K562 (cell line): ENCODE results near the gene SERPIND1. TPM values are rescaled to one million over a fixed set of nuclear protein-coding genes. Genes with fewer than 3 reads are reported as not detected.

ENCODE experiments used
- E2F3 ChIP-seq: fragments of 250-450 bp; sonication (Bioruptor Pico); IDR thresholded peaks from 2 replicates; pipeline ENCODE4 v1.4.0; 2020; ENCODE audit warnings: mild to moderate bottlenecking
- FOXK1 ChIP-seq: sonication (generic); formaldehyde crosslinking; IDR thresholded peaks from 2 replicates; pipeline ENCODE4 v1.8.0; 2022; ENCODE audit warnings: missing genetic modification reagents, mild to moderate bottlenecking, borderline replicate concordance
- NFE2L1 ChIP-seq: fragments of 450-650 bp; IDR thresholded peaks from 2 replicates; pipeline ENCODE4 v1.6.1; 2016; ENCODE audit warnings: missing genetic modification characterization, low read depth, mild to moderate bottlenecking, missing compliant biosample characterization, moderate library complexity, borderline replicate concordance
- RBM34 ChIP-seq: fragments of 200-400 bp; formaldehyde crosslinking; IDR thresholded peaks from 2 replicates; pipeline ENCODE4 v1.6.1; 2018; ENCODE audit warnings: low read length, borderline replicate concordance; ENCODE audit not compliant: insufficient read depth
- SMARCA4 ChIP-seq: fragments of 450-650 bp; IDR thresholded peaks from 2 replicates; pipeline ENCODE4 v1.6.1; 2016
- SRSF9 ChIP-seq: fragments of 200-400 bp; formaldehyde crosslinking; IDR thresholded peaks from 2 replicates; pipeline ENCODE4 v1.6.1; 2017; ENCODE audit warnings: low read depth, low read length, borderline replicate concordance
- ZBTB9 ChIP-seq: fragments of 450-650 bp; formaldehyde crosslinking; IDR thresholded peaks from 2 replicates; pipeline ENCODE4 v1.4.0; 2020; ENCODE audit warnings: mild to moderate bottlenecking, moderate library complexity
- polyA plus RNA-seq, 8 experiments: library from polyadenylated mRNA; depleted of rRNA in 4 of 8; stranded (reverse) in 5 of 8; unstranded in 3 of 8; fragments of >200 nt; fragmentation: Nextera tagmentation in 2 of 8; fragmentation: Illumina TruSeq in 1 of 8; extraction: Ambion mirVana in 2 of 8; extraction: Trizol in 1 of 8; gene quantifications; 2 replicates each; pipeline versions ENCODE4 v1.2.1 to v1.2.3, GENCODE V29; 2011 to 2014; ENCODE audit warnings: inconsistent platforms in 1 of 8, missing spikeins in 1 of 8
- total RNA-seq, 7 experiments: library from RNA; depleted of rRNA in 6 of 7; stranded (reverse); fragments of >200 nt in 6 of 7; fragmentation: Illumina TruSeq in 2 of 7; extraction: Trizol in 2 of 7; gene quantifications; 2 replicates each; pipeline versions ENCODE4 v1.2.1 to v1.2.3, GENCODE V29; 2011 to 2021; ENCODE audit warnings: low replicate concordance in 1 of 7
- TF ChIP-seq, protein P1 (sequence below): fragments of 450-650 bp; IDR thresholded peaks from 2 replicates; pipeline ENCODE4 v1.6.1; 2018; ENCODE audit not compliant: partially characterized antibody

The SERPIND1 gene
- total and polyA plus RNA-seq, 9 of the 15 experiments (the other 6 are each of a cell fraction or from before 2014, with no cell fraction given), result 0.04 to 0.11 (median 0.09) TPM; not detected in 6

DNA sequence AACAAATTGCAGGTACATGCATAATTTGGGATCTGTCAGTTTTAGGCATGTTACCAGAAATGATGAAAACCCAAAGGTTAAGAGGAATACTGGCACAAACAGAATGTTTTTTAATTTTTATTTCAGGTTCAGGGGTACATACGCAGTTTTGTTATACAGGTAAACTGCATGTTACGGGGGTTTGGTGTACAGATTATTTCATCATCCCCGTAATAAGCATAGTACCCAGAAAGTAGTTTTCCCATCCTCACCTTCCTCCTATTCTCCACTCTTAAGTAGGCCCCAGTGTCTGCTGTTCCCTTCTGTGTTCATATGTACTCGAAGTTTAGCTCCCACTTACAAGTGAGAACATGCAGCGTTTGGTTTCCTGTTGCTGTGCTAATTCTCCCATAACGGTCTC, 51.7 kb downstream of the SERPIND1 start (continued):
- no peak for TF ChIP-seq E2F3 (CRISPR knock-in tag)
- TF ChIP-seq FOXK1 (CRISPR knock-in tag), result no peak
- no peak for TF ChIP-seq SMARCA4
- TF ChIP-seq SRSF9, result no peak
- 0 out of 2 replicates have a peak, but pooled peaks have one; percentile 22 for TF ChIP-seq RBM34
- no peak for TF ChIP-seq NFE2L1 (tag)
- TF ChIP-seq, protein P1, sequence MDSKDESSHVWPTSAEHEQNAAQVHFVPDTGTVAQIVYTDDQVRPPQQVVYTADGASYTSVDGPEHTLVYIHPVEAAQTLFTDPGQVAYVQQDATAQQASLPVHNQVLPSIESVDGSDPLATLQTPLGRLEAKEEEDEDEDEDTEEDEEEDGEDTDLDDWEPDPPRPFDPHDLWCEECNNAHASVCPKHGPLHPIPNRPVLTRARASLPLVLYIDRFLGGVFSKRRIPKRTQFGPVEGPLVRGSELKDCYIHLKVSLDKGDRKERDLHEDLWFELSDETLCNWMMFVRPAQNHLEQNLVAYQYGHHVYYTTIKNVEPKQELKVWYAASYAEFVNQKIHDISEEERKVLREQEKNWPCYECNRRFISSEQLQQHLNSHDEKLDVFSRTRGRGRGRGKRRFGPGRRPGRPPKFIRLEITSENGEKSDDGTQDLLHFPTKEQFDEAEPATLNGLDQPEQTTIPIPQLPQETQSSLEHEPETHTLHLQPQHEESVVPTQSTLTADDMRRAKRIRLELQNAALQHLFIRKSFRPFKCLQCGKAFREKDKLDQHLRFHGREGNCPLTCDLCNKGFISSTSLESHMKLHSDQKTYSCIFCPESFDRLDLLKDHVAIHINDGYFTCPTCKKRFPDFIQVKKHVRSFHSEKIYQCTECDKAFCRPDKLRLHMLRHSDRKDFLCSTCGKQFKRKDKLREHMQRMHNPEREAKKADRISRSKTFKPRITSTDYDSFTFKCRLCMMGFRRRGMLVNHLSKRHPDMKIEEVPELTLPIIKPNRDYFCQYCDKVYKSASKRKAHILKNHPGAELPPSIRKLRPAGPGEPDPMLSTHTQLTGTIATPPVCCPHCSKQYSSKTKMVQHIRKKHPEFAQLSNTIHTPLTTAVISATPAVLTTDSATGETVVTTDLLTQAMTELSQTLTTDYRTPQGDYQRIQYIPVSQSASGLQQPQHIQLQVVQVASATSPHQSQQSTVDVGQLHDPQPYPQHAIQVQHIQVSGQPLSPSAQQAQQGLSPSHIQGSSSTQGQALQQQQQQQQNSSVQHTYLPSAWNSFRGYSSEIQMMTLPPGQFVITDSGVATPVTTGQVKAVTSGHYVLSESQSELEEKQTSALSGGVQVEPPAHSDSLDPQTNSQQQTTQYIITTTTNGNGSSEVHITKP, result no peak
- TF ChIP-seq ZBTB9 (CRISPR knock-in tag), result no peak
- TF ChIP-seq, all 486 proteins: peak for 6
